GM12865 (cell line): ENCODE measurements around the gene OTULINL.

Source experiments
- DNase-seq: peaks from one replicate; pipeline ENCODE4 v3.0.0; 2010; ENCODE audit warnings: low read depth
- H3K4me3 ChIP-seq: 2 replicates; pipeline ENCODE4 v1.5.1; 2011; ENCODE audit warnings: mild to moderate bottlenecking, low read depth, low read length, control low read depth
- CTCF ChIP-seq: IDR thresholded peaks from 2 replicates; pipeline ENCODE4 v1.5.1; 2011; ENCODE audit warnings: low read length, control low read depth, low read depth, inconsistent platforms; ENCODE audit not compliant: insufficient read depth; ENCODE audit errors: missing control alignments

Gene OTULINL

GRCh38 chr5:14659821-14660607 is 78.4 kb downstream of the OTULINL start:
- no peak for DNase-seq
- H3K4me3 ChIP-seq = no peak overlapping the region
- no peak for TF ChIP-seq CTCF

- no peak overlapping the region for H3K4me3 ChIP-seq
- TF ChIP-seq CTCF = no peak
- DNase-seq = no peak
These were observed 79.2 kb downstream of the OTULINL start for GRCh38 chr5:14660833-14661232.
